K562 (cell line): ENCODE data around the gene PRAME. TPM values are rescaled to one million over a fixed set of nuclear protein-coding genes. Genes with fewer than 3 reads are reported as not detected.

Experiments
- TAF15 ChIP-seq: fragments of 200-400 bp; formaldehyde crosslinking; IDR thresholded peaks from 2 replicates; pipeline ENCODE4 v1.6.1; 2017; ENCODE audit warnings: mild to moderate bottlenecking, low read depth, low read length, moderate library complexity
- ZNF184 ChIP-seq: sonication (generic); formaldehyde crosslinking; IDR thresholded peaks from 2 replicates; pipeline ENCODE4 v1.5.0; 2020; ENCODE audit warnings: missing genetic modification reagents
- polyA plus RNA-seq, 8 experiments: library from polyadenylated mRNA; depleted of rRNA in 4 of 8; stranded (reverse) in 5 of 8; unstranded in 3 of 8; fragments of >200 nt; fragmentation: Nextera tagmentation in 2 of 8; fragmentation: Illumina TruSeq in 1 of 8; extraction: Ambion mirVana in 2 of 8; extraction: Trizol in 1 of 8; gene quantifications; 2 replicates each; pipeline versions ENCODE4 v1.2.1 to v1.2.3, GENCODE V29; 2011 to 2014; ENCODE audit warnings: inconsistent platforms in 1 of 8, missing spikeins in 1 of 8
- total RNA-seq, 7 experiments: library from RNA; depleted of rRNA in 6 of 7; stranded (reverse); fragments of >200 nt in 6 of 7; fragmentation: Illumina TruSeq in 2 of 7; extraction: Trizol in 2 of 7; gene quantifications; 2 replicates each; pipeline versions ENCODE4 v1.2.1 to v1.2.3, GENCODE V29; 2011 to 2021; ENCODE audit warnings: low replicate concordance in 1 of 7
- TF ChIP-seq, protein P1 (sequence below): fragments of 450-650 bp; IDR thresholded peaks from 2 replicates; pipeline ENCODE4 v1.6.1; 2016; ENCODE audit warnings: mild to moderate bottlenecking, moderate library complexity
- TF ChIP-seq, protein P2 (sequence below), 2 experiments: fragments of 450-650 bp in 1 of 2; sonication (generic) in 1 of 2; formaldehyde crosslinking; conservative IDR thresholded peaks; 2 replicates each; pipeline versions ENCODE4 v1.4.0 to v1.8.1; 2020 to 2022; ENCODE audit warnings: mild to moderate bottlenecking in 1 of 2, missing genetic modification reagents in 1 of 2
- TF ChIP-seq, protein P3 (sequence below): sonication (generic); formaldehyde crosslinking; IDR thresholded peaks from 2 replicates; pipeline ENCODE4 v1.8.1; 2023; ENCODE audit warnings: mild to moderate bottlenecking, missing genetic modification reagents

PRAME gene
- total and polyA plus RNA-seq, 9 of the 15 experiments (the other 6 are each of a cell fraction or from before 2014, with no cell fraction given) = 662 to 2,141 (median 1,142) TPM

DNA sequence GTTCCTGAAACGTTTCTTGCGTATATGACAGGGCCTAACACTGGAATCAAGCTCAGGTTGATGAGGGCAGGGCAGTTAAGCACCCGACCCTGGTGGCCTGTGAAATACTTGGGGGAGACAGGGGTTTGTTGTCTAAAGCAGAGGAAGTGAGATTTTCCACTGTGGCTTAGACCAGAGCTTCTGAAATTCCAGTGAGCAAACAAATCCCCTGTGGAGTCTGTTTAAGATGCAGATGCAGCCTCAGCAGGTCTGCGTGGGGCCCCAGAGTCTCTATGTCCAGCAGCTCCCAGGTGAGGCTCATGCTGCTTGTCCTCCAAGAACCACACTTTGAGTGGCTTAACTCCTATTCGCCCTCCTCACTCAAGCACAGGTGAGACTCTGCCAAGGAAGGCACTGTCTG lies 39.1 kb upstream of the PRAME start (continued):
- TF ChIP-seq, protein P1, sequence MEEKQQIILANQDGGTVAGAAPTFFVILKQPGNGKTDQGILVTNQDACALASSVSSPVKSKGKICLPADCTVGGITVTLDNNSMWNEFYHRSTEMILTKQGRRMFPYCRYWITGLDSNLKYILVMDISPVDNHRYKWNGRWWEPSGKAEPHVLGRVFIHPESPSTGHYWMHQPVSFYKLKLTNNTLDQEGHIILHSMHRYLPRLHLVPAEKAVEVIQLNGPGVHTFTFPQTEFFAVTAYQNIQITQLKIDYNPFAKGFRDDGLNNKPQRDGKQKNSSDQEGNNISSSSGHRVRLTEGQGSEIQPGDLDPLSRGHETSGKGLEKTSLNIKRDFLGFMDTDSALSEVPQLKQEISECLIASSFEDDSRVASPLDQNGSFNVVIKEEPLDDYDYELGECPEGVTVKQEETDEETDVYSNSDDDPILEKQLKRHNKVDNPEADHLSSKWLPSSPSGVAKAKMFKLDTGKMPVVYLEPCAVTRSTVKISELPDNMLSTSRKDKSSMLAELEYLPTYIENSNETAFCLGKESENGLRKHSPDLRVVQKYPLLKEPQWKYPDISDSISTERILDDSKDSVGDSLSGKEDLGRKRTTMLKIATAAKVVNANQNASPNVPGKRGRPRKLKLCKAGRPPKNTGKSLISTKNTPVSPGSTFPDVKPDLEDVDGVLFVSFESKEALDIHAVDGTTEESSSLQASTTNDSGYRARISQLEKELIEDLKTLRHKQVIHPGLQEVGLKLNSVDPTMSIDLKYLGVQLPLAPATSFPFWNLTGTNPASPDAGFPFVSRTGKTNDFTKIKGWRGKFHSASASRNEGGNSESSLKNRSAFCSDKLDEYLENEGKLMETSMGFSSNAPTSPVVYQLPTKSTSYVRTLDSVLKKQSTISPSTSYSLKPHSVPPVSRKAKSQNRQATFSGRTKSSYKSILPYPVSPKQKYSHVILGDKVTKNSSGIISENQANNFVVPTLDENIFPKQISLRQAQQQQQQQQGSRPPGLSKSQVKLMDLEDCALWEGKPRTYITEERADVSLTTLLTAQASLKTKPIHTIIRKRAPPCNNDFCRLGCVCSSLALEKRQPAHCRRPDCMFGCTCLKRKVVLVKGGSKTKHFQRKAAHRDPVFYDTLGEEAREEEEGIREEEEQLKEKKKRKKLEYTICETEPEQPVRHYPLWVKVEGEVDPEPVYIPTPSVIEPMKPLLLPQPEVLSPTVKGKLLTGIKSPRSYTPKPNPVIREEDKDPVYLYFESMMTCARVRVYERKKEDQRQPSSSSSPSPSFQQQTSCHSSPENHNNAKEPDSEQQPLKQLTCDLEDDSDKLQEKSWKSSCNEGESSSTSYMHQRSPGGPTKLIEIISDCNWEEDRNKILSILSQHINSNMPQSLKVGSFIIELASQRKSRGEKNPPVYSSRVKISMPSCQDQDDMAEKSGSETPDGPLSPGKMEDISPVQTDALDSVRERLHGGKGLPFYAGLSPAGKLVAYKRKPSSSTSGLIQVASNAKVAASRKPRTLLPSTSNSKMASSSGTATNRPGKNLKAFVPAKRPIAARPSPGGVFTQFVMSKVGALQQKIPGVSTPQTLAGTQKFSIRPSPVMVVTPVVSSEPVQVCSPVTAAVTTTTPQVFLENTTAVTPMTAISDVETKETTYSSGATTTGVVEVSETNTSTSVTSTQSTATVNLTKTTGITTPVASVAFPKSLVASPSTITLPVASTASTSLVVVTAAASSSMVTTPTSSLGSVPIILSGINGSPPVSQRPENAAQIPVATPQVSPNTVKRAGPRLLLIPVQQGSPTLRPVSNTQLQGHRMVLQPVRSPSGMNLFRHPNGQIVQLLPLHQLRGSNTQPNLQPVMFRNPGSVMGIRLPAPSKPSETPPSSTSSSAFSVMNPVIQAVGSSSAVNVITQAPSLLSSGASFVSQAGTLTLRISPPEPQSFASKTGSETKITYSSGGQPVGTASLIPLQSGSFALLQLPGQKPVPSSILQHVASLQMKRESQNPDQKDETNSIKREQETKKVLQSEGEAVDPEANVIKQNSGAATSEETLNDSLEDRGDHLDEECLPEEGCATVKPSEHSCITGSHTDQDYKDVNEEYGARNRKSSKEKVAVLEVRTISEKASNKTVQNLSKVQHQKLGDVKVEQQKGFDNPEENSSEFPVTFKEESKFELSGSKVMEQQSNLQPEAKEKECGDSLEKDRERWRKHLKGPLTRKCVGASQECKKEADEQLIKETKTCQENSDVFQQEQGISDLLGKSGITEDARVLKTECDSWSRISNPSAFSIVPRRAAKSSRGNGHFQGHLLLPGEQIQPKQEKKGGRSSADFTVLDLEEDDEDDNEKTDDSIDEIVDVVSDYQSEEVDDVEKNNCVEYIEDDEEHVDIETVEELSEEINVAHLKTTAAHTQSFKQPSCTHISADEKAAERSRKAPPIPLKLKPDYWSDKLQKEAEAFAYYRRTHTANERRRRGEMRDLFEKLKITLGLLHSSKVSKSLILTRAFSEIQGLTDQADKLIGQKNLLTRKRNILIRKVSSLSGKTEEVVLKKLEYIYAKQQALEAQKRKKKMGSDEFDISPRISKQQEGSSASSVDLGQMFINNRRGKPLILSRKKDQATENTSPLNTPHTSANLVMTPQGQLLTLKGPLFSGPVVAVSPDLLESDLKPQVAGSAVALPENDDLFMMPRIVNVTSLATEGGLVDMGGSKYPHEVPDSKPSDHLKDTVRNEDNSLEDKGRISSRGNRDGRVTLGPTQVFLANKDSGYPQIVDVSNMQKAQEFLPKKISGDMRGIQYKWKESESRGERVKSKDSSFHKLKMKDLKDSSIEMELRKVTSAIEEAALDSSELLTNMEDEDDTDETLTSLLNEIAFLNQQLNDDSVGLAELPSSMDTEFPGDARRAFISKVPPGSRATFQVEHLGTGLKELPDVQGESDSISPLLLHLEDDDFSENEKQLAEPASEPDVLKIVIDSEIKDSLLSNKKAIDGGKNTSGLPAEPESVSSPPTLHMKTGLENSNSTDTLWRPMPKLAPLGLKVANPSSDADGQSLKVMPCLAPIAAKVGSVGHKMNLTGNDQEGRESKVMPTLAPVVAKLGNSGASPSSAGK = no peak
- TF ChIP-seq, protein P2, sequence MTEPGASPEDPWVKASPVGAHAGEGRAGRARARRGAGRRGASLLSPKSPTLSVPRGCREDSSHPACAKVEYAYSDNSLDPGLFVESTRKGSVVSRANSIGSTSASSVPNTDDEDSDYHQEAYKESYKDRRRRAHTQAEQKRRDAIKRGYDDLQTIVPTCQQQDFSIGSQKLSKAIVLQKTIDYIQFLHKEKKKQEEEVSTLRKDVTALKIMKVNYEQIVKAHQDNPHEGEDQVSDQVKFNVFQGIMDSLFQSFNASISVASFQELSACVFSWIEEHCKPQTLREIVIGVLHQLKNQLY (CRISPR knock-in tag; conservative IDR thresholded peaks at IDR 0.05) = 0 out of 4 replicates have a peak, but pooled peaks of 1 of the 2 experiments have one; percentile 22
- no peak for TF ChIP-seq TAF15
- 0 out of 2 replicates have a peak, but pooled peaks have one; percentile 45 for TF ChIP-seq ZNF184 (CRISPR knock-in tag)
- TF ChIP-seq, protein P3, sequence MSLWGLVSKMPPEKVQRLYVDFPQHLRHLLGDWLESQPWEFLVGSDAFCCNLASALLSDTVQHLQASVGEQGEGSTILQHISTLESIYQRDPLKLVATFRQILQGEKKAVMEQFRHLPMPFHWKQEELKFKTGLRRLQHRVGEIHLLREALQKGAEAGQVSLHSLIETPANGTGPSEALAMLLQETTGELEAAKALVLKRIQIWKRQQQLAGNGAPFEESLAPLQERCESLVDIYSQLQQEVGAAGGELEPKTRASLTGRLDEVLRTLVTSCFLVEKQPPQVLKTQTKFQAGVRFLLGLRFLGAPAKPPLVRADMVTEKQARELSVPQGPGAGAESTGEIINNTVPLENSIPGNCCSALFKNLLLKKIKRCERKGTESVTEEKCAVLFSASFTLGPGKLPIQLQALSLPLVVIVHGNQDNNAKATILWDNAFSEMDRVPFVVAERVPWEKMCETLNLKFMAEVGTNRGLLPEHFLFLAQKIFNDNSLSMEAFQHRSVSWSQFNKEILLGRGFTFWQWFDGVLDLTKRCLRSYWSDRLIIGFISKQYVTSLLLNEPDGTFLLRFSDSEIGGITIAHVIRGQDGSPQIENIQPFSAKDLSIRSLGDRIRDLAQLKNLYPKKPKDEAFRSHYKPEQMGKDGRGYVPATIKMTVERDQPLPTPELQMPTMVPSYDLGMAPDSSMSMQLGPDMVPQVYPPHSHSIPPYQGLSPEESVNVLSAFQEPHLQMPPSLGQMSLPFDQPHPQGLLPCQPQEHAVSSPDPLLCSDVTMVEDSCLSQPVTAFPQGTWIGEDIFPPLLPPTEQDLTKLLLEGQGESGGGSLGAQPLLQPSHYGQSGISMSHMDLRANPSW = 0 out of 2 replicates have a peak, but pooled peaks have one; percentile 9
